HG03457 (cell line): ENCODE results near the gene RPL26.

Source experiments
- ATAC-seq: cut with Tn5 transposase; IDR thresholded peaks from one replicate; pipeline ENCODE4 v1.9.1; 2021; ENCODE audit warnings: moderate number of reproducible peaks; ENCODE audit not compliant: unreplicated experiment

RPL26 gene

GRCh38 chr17:8332128-8332527 lies 50.9 kb downstream of the RPL26 start:
- no peak for ATAC-seq
